Mucosa of rectum (tissue), 2 donors: ENCODE data around the gene RALB.

Experiments used
- H3K27ac ChIP-seq, 2 donors: one replicate each; pipeline ENCODE4 v1.7.0; 2013; ENCODE audit warnings: inconsistent platforms in 2 of 2, low read depth in 2 of 2, low read length in 2 of 2
- H3K27me3 ChIP-seq, 2 donors: one replicate each; pipeline ENCODE4 v1.7.0; 2013; ENCODE audit warnings: low read length in 2 of 2; ENCODE audit not compliant: control insufficient read depth in 2 of 2, insufficient read depth in 2 of 2
- H3K36me3 ChIP-seq, 2 donors: one replicate each; pipeline ENCODE4 v1.7.0; 2013; ENCODE audit warnings: low read length in 2 of 2; ENCODE audit not compliant: control insufficient read depth in 2 of 2, insufficient read depth in 2 of 2
- H3K4me1 ChIP-seq, 2 donors: one replicate each; pipeline ENCODE4 v1.7.0; 2013; ENCODE audit warnings: low read length in 2 of 2, mild to moderate bottlenecking in 1 of 2; ENCODE audit not compliant: control insufficient read depth in 2 of 2, insufficient read depth in 2 of 2
- H3K4me3 ChIP-seq, 2 donors: one replicate each; pipeline ENCODE4 v1.7.0; 2013; ENCODE audit warnings: low read length in 2 of 2
- H3K9ac ChIP-seq, 2 donors: one replicate each; pipeline ENCODE4 v1.7.0; 2013; ENCODE audit warnings: low read length in 2 of 2, low read depth in 1 of 2, mild to moderate bottlenecking in 1 of 2
- H3K9me3 ChIP-seq, 2 donors: one replicate each; pipeline ENCODE4 v1.7.0; 2013; ENCODE audit warnings: low read length in 2 of 2; ENCODE audit not compliant: control insufficient read depth in 2 of 2
- donor health status: healthy.
- donor health status: Normal muscosa, but diverticular disease.

RALB gene

GRCh38 chr2:120330946-120331822 is 78.5 kb downstream of the RALB start:
- peaks cover 0 to 2% of the 10 kb centered on the region in 2 donors for H3K9me3 ChIP-seq
- H3K4me3 ChIP-seq: no peak overlapping the region
- no peaks in the 10 kb centered on the region for H3K36me3 ChIP-seq
- no peak overlapping the region for H3K27ac ChIP-seq
- no peak overlapping the region for H3K9ac ChIP-seq
- no peaks in the 10 kb centered on the region for H3K4me1 ChIP-seq
- peaks cover 5% of the 10 kb centered on the region in 2 donors for H3K27me3 ChIP-seq

GRCh38 chr2:120331903-120332302 is 79.3 kb downstream of the RALB start:
- H3K36me3 ChIP-seq: no peaks in the 10 kb centered on the region
- H3K9ac ChIP-seq: no peak overlapping the region
- H3K4me1 ChIP-seq: no peaks in the 10 kb centered on the region
- no peak overlapping the region for H3K27ac ChIP-seq
- H3K9me3 ChIP-seq: peaks cover 0 to 2% of the 10 kb centered on the region in 2 donors
- no peak overlapping the region for H3K4me3 ChIP-seq
- H3K27me3 ChIP-seq: peaks cover 5% of the 10 kb centered on the region in 2 donors

- Histone ChIP-seq H3K9me3 (peaks cover 0 to 2% of the 10 kb centered on the region in 2 donors), H3K27me3 (peaks cover 5% of the 10 kb centered on the region in 2 donors), H3K9ac (no peak overlapping the region), H3K4me3 (no peak overlapping the region), H3K27ac (no peak overlapping the region), H3K36me3 (no peaks in the 10 kb centered on the region), H3K4me1 (no peaks in the 10 kb centered on the region)
Measured at GRCh38 chr2:120332384-120332783, 79.7 kb downstream of the RALB start.

GRCh38 chr2:120334068-120334467 is 81.4 kb downstream of the RALB start:
- no peaks in the 10 kb centered on the region for H3K4me1 ChIP-seq
- no peak overlapping the region for H3K4me3 ChIP-seq
- H3K27me3 ChIP-seq: peaks cover 5 to 6% of the 10 kb centered on the region in 2 donors
- H3K9me3 ChIP-seq: peaks cover 0 to 2% of the 10 kb centered on the region in 2 donors
- H3K27ac ChIP-seq: no peak overlapping the region
- H3K36me3 ChIP-seq: no peaks in the 10 kb centered on the region
- H3K9ac ChIP-seq: no peak overlapping the region

GRCh38 chr2:120336749-120337148 is 84.1 kb downstream of the RALB start:
- H3K27me3 ChIP-seq: peaks cover 11 to 13% of the 10 kb centered on the region in 2 donors

GRCh38 chr2:120338015-120338414 is 85.4 kb downstream of the RALB start:
- H3K4me1 ChIP-seq: no peaks in the 10 kb centered on the region
- no peaks in the 10 kb centered on the region for H3K36me3 ChIP-seq
- H3K9me3 ChIP-seq: peaks cover 0 to 2% of the 10 kb centered on the region in 2 donors
- no peak overlapping the region for H3K27ac ChIP-seq
- no peak overlapping the region for H3K4me3 ChIP-seq
- no peak overlapping the region for H3K9ac ChIP-seq
- peaks cover 24% of the 10 kb centered on the region in 2 donors for H3K27me3 ChIP-seq

More at GRCh38 chr2:120336749-120337148, 84.1 kb downstream of the RALB start:
- Histone ChIP-seq H3K9me3 (peaks cover 0 to 2% of the 10 kb centered on the region in 2 donors), H3K27ac (no peak overlapping the region), H3K4me1 (no peaks in the 10 kb centered on the region), H3K36me3 (no peaks in the 10 kb centered on the region), H3K9ac (no peak overlapping the region), H3K4me3 (no peak overlapping the region)

GRCh38 chr2:120341977-120342376 is 89.3 kb downstream of the RALB start:
- Histone ChIP-seq H3K36me3 (no peaks in the 10 kb centered on the region), H3K4me1 (peaks cover 4 to 12% of the 10 kb centered on the region in 2 donors), H3K27ac (no peak overlapping the region), H3K4me3 (no peak overlapping the region), H3K27me3 (peaks cover 32 to 36% of the 10 kb centered on the region in 2 donors), H3K9ac (no peak overlapping the region), H3K9me3 (no peaks in the 10 kb centered on the region)

- H3K27me3 ChIP-seq: peaks cover 34 to 37% of the 10 kb centered on the region in 2 donors
Measured at GRCh38 chr2:120342446-120342845, 89.8 kb downstream of the RALB start.

GRCh38 chr2:120343100-120343432 is 90.4 kb downstream of the RALB start:
- Histone ChIP-seq H3K4me1 (peaks cover 4 to 12% of the 10 kb centered on the region in 2 donors), H3K27me3 (peaks cover 37 to 41% of the 10 kb centered on the region in 2 donors), H3K4me3 (no peak overlapping the region), H3K9me3 (no peaks in the 10 kb centered on the region), H3K36me3 (no peaks in the 10 kb centered on the region), H3K27ac (no peak overlapping the region), H3K9ac (no peak overlapping the region)

More at GRCh38 chr2:120342446-120342845, 89.8 kb downstream of the RALB start:
- H3K4me1 ChIP-seq: peaks cover 4 to 12% of the 10 kb centered on the region in 2 donors
- H3K36me3 ChIP-seq: no peaks in the 10 kb centered on the region
- H3K9ac ChIP-seq: no peak overlapping the region
- H3K9me3 ChIP-seq: no peaks in the 10 kb centered on the region
- no peak overlapping the region for H3K4me3 ChIP-seq
- no peak overlapping the region for H3K27ac ChIP-seq

- H3K4me3 ChIP-seq: peak overlapping the region in 1 of 2 donors; percentile 7
Measured at GRCh38 chr2:120343433-120344105, 90.9 kb downstream of the RALB start.

More at GRCh38 chr2:120343433-120344105, 90.9 kb downstream of the RALB start:
- H3K4me1 ChIP-seq: peaks cover 4 to 12% of the 10 kb centered on the region in 2 donors
- H3K27ac ChIP-seq: no peak overlapping the region
- no peak overlapping the region for H3K9ac ChIP-seq
- H3K36me3 ChIP-seq: no peaks in the 10 kb centered on the region
- H3K27me3 ChIP-seq: peaks cover 40 to 46% of the 10 kb centered on the region in 2 donors
- no peaks in the 10 kb centered on the region for H3K9me3 ChIP-seq
